NCI-H187 (cell line): Measurements from ENCODE around the gene RIMS3.

Experiments
- DNase-seq, 2 experiments: peaks; one replicate each; lab custom pipeline; 2025; lab: John Stamatoyannopoulos, UW

RIMS3 gene

DNA sequence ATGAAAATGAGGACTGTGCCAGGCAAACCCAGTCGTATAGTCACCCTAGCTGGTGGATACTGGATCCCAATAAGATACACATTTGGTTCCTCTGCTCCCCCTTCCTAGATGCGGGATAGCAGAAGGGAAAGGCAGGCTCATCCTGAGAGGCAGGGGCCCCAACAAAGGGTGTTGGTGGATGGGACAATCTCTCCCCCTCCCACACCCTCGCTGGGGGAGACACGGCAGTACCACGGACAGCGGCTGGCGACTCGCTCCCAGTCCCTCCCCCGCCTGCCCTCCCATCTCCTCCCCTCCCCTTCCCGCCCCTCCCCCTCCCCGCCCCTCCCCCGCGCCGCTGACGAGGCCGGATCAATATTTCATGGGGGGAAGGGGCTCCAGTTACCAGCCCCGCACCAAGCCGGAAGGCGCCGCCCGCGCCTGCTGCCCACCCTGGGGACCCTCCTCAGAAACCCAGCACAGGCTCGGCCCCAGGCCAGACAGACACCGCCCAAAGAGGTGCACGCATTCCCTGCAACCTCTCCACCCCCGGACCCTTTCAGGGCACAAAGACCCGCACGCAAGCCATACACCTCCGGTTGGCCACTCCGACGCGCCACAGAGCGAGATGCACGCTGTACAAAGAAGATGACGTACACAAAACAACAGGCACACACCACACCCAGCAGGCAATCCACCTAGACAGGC lies 11.5 kb downstream of the RIMS3 start:
- no peak for DNase-seq

DNA sequence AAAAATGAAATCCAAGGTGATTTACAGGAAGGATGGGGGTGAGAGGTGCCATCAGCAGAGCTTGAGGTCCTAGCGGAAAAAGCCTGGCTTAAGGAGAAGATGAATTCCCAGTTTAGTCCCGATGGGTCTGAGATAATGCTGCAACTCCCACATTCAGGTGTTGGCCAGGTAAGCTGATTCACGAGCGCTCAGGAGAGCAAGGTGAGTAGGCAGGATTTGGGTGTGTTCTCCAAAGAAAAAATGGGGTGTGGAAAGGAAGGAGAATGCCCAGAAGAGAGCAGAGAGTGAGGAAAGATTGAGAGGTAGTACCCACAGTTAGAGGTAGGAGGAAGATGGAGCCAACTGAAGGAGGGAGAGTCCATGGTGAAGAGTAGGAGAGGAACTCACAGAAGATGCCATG lies 12.5 kb downstream of the RIMS3 start:
- DNase-seq: no peak

DNA sequence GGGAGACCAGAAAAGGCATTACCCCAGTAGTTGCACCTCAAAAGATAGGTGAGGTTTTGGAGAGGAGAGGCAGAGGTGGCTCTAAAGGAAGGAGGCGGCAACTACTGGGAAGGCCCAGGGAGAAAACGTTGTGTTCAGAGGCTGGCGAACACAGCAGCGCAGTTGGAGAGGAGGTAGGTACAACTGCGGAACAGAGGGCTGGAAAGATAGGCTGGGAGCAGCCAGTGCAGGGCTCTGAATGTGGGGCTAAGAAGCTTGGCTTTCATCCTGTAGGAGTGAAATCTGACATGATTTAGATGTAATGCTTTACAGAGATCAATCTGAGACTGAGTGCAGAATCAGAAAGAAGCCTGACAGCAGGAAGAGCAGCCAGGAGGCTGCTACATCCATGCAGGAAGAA lies 13.0 kb downstream of the RIMS3 start:
- no peak for DNase-seq

DNA sequence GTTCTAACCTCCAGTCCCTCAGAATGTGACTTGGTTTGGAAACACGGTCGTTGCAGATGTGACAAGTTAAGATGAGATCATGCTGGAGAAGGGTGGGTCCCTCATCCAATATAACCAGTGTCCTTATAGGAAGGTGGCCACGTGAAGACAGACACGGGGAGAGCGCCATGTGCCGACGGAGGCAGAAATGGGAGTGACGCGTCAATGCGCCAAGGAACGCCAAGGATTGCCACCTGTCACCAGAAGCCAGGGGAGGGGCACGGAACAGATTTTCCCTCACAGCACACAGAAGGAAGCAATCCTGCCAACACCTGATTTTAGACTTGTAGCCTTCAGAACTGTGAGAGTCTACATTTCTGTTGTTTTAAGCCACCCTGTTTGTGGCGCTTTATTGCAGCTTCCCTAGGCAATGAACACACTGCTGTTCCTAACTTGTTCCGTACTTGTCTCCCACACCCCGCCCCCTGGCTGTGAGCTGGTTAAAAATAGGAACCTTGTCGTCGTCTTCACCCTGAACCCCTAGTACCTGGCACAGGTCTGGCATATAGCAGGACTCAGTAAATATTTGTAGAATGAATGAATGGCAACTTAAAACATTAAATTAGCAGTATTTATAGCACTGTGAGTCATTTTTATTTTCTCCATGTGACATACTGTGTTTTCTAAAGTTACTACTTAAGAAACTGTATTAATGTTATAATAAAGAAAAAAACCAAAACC lies 14.2 kb downstream of the RIMS3 start:
- DNase-seq: no peak

DNA sequence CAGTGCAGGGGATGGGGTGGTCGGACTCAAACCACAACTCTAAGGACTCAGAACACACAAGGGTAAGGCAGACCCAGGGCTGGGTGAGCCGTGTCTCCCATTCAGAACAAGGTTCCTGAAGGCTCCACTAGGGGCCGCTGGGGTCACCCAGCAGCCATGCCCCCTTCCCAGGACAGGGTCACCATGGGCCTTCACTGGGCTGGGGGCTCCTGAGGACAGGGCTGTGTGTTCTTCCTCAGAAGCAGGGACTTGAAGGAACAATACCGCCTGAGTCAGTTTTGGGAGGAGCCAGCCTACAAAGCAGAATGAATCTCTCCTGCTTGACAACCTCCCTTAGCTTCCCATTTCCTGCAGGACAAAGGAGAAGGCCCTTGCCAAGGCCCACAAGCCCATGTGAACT lies 15.4 kb downstream of the RIMS3 start:
- no peak for DNase-seq

DNA sequence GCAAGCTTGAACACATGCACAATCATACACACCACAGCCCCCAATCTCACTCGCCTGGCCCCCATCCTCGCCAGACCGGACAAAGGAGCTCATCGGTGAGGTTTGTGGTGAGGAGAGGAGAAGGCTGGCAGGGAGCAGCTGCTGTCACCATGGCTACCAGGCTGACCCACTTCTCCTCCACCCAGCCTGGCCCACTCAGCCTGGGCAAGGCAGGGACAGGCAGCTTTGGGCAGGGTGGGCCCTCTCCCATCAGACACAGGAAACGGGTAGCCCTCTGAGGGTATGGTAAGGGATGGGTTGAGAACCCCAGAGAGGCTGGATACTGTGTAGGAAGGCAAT lies 15.9 kb downstream of the RIMS3 start:
- no peak for DNase-seq

DNA sequence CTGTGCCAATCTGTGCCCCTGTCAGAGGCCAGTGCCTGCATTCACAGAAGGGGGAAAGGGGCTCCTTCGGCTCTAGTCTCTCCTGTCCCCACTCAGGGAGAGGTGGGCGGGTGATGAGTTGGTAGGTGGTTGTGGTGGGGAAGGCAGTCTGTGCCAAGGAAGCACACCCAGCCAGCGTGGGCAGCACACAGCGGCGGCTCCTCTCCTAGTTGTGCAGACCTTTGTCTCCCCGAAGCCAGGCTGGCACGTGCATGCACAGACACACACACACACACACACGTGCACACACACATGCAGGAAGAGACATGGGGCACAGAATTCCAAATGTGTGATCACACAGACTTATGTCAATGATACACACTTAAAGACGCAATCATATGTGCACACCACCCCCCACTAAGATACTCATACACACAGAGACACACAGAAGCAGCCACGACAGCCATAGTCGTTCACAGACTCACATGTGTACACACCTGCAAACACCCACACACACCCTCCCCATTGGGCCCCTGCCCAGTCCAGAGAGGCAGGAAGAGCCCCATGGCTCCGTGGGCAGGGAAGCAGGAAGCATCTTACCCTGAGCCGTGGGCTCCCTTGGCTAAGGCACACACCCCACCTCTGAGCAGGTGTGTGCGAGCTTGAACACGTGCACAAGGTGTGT lies 16.4 kb downstream of the RIMS3 start:
- DNase-seq: no peak

DNA sequence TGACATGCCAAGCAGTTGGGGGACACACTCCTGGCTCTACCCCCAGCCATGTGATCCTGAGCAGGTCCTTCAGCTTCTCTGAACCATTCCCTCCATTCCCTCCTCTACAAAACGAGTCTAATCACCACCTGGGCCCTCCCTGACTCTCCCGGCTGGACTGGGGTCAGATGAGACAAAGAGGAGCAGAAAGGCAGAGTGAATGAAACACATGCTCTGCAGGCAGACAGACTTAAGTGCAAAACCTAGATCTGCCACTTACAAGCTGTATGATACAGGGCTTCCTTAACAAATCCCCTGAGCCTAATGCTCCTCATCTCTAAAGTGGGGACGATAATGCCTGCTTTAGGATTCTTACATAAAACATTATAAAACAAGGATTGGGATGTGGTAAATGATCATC lies 17.3 kb downstream of the RIMS3 start:
- DNase-seq: no peak

DNA sequence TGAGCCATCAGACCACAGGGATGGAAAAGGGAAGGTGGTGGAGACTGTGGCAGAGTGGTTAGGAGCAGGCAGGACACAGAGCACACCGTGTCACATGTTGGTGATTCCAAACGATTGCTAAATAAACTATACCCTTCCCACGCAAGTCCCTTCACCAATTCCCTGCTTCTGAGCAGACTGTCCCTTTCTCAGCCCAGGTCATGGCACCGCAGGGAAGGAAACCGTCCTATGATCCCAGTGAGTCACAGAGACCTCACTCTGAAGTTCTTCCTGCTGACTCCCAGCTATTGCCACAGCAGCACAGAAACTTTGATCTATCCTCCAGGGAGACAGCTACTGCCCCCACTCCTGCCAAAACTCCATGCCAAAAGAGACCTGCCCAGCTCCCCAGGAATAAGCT lies 19.2 kb downstream of the RIMS3 start:
- DNase-seq: no peak

DNA sequence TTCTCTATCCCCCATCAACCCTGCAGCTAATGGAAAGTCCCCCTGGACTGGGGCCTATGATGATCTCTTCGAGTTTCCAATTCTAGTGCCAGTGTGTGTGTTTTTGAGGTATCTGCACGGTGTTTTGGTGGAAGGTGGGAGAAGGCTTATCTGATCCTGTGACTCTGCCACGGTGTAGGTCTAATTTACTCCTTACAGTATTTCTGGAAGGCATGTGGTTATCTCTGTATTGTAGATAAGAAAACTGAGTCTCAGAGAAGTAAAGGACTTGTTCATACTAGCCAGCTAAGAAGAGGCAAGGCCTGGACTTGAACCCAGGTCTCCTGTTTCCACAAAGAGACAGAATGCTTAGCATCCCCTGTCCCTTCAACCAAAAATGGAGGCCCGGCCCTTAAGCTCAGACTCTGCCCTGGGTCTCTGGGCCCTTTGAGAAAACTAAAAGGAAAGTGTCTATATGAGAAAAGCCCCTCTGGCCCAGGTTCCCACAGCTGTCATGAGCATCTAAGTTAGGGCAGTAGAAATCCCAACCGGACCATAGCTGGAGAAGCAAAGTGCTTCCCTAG lies 20.3 kb downstream of the RIMS3 start:
- no peak for DNase-seq

DNA sequence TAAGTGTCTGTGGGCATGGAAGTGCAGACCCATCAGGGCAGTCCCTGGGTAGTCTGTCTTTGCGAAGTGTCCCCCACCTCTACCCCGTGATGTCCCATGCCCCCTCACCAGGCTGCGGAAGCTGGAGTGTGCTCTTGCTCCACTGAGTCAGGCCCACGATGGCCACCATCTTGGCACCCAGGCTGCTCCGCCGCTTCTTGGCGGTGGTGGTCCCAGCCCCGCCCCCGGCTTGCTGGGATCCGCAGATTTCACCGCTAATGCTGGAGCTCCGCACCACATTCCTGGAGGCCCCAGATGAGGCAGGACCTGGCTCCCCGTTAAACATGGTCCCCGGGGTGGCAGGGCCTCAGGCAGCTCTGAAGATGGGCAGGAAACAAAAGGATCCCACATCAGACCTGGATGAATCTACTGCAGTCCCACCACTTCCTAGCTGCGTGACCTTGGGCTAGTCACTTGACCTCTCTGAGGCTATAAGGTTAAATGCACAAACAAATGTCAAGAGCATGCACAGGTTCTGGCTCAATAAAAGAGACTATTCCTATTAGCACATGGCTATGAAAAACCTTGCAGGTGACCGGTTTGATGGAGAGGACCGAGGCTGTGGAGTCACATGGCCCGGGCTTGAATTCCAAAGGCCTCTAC lies 23.8 kb downstream of the RIMS3 start:
- DNase-seq: no peak

DNA sequence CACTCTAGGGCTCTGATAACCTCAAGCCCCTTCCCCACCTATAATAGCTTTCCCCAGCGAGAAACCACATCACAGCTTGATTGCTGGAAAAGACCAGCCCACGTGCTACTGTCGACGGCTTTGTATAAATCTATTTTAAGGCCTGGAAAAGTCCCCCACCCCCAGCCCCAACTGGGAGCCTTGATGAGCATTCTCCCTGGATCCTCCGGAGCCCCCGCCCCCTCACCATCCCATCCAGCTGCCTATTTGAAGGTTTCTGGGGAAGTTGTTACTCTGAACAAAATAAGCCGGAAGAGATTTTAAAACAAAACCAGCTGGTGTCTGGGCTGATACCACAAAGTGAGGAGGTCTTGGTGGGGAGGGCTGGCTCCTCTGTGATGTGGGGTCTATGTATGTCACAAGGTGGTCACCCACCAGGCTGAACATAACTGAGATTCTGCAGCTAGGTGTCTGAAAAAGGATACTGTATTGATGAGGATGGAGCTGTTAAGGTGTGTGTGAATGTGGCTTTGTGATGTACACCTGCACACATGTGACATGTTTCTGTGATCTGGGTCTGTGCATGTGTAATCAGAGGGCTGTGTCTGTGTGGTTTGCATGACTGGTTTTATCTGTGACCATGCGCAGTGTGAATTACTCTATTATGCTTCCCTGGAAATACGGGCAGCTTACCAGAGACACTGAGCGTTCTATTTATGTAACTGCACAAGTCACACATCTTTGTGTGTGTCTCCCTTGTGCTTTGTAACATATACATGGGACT lies 25.0 kb downstream of the RIMS3 start:
- DNase-seq: no peak

DNA sequence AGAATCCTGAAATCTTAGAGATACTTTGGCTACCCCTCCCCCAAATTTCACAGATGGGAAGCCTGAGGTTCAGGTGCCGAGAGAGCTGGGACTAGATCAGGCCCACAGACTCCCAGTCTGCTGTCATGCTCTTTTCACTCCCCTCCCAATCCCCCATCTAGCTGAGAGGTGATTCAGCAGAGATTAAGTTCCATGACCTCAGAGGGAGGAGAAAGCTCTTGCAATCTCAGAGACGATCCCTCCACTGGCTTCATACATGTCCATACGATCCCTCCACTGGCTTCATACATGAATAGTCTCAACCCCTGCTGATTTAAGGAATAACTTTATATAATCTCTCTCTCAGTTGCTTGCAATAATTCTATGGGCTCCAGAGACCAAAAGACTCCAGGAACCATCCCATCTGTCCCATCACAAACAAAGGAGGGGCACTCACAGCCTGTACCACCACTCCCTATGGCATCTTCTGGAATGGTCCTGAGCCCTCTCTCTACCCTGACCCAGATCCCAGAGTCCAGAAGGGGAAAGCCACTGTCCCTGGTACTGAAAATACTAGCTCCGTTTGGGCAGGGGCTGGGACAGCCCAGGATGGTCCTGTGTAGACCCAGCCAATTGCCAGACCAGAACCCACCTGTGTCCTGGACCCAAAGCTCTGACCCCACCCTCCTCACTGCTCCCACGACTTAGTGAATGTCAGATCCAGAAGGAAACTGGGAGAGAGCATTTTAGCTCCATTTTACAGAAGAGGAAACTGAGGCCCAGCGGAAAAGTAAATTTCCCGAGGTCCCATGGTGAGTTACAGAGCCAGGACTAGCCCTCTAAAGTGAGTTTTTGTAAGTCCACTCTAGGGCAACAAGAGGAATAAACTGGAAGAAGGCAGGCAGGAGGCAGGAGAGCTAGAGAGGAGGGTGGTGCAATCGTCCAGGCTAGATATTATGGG lies 27.1 kb downstream of the RIMS3 start:
- no peak for DNase-seq

DNA sequence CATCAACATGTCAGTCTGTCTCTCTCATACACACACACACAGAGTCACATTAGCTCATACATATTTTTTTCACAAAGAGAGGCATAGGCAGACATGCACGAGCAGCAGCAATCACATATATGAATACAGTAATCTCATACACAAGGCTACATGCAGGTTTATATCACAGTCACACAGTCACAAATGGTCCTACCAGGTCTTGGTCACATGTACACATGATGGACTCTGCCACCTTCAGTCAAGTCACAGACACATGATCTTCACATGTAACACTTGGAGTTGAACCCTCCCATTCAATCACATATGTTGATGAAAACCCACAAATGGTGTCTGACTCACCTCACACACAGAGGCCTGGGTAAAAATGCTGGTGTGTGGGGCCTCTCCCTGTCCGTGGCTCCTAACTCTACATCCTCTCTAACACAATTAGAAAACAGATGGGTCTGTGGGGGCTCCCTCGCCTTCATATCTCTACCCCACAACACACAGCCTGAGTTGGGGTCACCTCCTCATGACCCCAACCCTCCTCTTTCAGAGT lies 27.9 kb downstream of the RIMS3 start:
- DNase-seq: no peak

DNA sequence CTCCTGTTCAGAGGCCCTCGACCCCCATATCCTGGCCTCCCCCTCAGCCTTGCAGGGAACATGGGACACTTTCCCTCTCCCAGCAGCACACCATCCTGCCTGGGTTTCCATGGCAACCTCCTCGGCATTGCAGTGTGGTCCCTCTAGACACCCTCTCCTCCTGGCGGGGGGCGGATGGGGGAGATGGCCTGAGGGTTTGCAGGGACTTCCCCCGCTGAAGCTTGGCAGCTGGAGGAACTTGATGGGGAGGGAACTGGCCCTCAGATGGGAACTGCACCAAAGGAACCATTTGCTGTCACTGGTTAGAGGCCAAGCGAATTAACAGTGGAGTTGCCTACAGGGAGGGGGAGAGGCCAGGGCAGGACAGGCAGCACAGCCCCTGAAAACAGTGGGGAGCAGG lies 28.7 kb downstream of the RIMS3 start:
- no peak for DNase-seq

DNA sequence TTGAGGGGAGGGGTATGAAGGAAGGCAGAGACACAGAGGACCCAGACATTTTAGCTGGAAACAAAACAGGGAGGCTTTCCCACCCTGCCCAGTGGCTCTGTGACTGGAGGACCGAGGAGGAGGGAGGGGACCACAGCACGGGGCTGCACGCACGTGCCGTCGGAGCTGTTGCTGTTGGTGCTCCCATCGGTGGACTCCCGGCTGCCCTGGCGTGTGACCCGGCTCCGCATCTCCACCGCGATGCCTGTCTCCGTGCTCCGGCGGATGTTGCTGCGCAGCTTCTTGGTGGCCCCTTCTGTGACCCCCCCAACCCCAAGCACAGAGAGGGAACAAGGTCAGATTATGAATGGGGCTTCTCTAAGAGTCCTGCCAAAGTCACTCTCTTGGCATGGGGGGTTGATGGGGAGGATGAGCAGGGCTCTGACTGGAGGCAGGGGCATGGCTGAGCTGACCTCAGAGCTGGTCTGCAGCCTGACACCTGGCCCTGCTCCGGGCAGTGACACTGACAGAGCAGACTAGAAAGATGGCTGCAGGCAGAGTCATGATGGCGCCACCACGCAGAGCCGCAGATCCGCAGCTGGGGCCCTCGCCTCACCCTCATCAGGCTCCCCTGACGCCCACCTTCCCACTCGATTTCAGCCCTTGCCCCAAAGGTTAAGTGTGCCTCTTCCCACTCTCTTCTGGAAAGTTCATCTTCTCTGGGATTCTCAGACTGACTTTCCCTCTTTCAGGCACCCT lies 29.6 kb downstream of the RIMS3 start:
- no peak for DNase-seq

DNA sequence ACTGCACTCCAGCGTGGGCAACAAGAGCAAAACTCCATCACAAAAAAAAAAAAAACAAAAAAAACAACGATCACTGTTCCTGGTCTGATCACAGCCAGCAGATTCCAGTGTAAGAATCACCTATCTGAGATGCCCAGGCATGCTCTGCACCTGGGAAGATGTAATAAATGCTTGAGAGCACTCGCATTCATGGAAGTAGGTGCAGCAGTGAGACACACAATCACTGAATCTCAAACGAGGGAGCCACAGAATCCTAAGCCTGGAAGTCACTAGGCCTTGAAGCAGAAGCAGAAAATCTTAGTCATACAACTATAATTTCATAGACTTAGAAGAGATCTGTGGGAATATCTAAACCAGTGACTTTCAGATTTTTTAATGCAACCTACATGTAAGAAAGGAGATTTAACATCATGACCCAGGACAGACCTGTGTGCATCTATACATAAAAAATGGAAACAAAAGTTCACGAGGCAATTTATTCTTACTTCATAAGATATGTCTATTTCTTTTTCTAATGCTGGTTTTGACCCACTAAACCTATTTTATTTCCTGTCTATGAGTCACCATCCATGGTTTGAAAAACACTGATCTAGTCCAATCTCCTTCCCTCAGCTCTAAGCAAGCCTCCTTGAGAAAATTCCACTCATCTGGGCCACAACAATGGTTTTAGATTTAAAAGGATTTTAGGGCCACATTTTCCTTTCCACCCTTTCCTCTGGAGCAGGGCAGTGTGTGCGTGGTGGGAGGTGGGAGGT lies 30.4 kb downstream of the RIMS3 start:
- no peak for DNase-seq

DNA sequence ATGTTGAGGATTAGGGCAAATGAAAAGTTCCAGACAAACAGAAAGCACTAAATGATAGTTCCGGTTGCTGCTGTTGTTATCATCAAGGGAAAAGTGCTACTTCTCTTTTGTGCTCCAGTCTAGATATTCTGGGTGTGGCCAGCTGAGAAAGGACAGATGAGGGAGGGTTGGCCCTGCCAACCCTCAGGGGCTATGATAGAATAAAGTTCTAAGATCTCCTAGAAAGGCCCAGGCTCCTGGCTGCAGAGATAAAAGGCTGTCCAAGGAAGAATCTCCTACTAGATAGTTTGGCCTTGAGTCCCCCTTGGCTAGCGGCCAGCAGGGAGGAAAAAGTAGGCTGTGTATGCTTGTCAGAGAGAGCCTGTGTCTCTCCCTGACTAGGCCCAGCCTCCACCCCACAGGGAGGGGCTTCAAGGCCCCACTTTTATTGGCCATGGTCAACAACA lies 31.5 kb downstream of the RIMS3 start:
- no peak for DNase-seq

DNA sequence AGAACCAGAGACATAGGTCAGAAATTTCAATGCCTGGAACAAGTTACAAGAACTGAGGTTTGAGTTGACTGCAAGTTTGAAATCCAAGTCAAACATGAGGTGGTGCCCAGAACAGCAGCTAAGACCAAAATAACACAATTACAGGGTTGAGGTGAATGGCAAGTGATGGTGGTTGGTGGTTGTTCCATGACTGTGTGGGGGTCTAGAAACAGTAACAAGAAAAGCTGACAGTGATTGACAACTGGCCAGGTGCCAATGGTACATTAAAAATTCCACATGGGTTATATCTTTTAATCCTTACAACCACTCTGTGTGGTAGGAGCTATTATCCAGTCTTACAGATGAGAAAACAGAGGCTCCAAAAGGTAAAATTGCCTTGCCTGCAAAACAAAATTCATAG lies 32.0 kb downstream of the RIMS3 start:
- no peak for DNase-seq
